Caco-2 (cell line): ENCODE data around the gene CPSF3. TPM values are rescaled to one million over a fixed set of nuclear protein-coding genes. Genes with fewer than 3 reads are reported as not detected.

Source experiments
- BruUV-seq: library from RNA; stranded (reverse); fragments of 400-500 nt; replicated peaks from 2 replicates; lab custom pipeline; 2021; lab: Mats Ljungman, UMichigan
- CTCF ChIA-PET: fragments of 300-600 bp; sonication (Branson Sonifier 250); formaldehyde crosslinking; loops from one replicate; lab custom pipeline; 2022; ENCODE audit warnings: antibody characterized with exemption; lab: Charles Lee
- POLR2A ChIA-PET: fragments of 300-600 bp; sonication (Branson Sonifier 250); formaldehyde crosslinking; loops from one replicate; lab custom pipeline; 2022; ENCODE audit warnings: antibody characterized with exemption; lab: Charles Lee
- DNase-seq, 2 experiments: peaks; one replicate each; pipeline versions ENCODE4 v3.0.0 to v3.0.0-alpha.2; 2020 to 2022
- H3K27me3 ChIP-seq: replicated peaks from 2 replicates; pipeline ENCODE4 v1.6.0; 2011; ENCODE audit warnings: low read length; ENCODE audit not compliant: control insufficient read depth, insufficient read depth
- H3K36me3 ChIP-seq: 2 replicates; pipeline ENCODE4 v1.5.1; 2011; ENCODE audit warnings: low read length; ENCODE audit not compliant: control insufficient read depth, insufficient read depth
- H3K4me1 ChIP-seq: fragments of 250-450 bp; sonication (Bioruptor Pico); 2 replicates; pipeline ENCODE4 v1.5.1; 2020; ENCODE audit warnings: mild to moderate bottlenecking
- H3K4me3 ChIP-seq: 2 replicates; pipeline ENCODE4 v1.5.1; 2011; ENCODE audit warnings: low read depth, mild to moderate bottlenecking, control low read depth, low read length
- H3K9me3 ChIP-seq: fragments of 250-450 bp; sonication (Bioruptor Pico); 2 replicates; pipeline ENCODE4 v1.5.1; 2020; ENCODE audit warnings: mild to moderate bottlenecking, moderate library complexity
- H3K27ac Mint-ChIP-seq: one replicate; pipeline ENCODE4 v1.8.0; 2022; ENCODE audit warnings: mixed read lengths; ENCODE audit not compliant: unreplicated experiment
- H3K27me3 Mint-ChIP-seq: one replicate; pipeline ENCODE4 v1.8.0; 2022; ENCODE audit warnings: mixed read lengths; ENCODE audit not compliant: insufficient read depth, unreplicated experiment
- H3K36me3 Mint-ChIP-seq: one replicate; pipeline ENCODE4 v1.8.0; 2022; ENCODE audit warnings: mild to moderate bottlenecking, mixed read lengths; ENCODE audit not compliant: insufficient read depth, unreplicated experiment
- H3K4me1 Mint-ChIP-seq: one replicate; pipeline ENCODE4 v1.8.0; 2022; ENCODE audit warnings: low read depth, mixed read lengths; ENCODE audit not compliant: unreplicated experiment
- H3K4me3 Mint-ChIP-seq: one replicate; pipeline ENCODE4 v1.8.0; 2022; ENCODE audit warnings: mild to moderate bottlenecking, moderate library complexity, mixed read lengths; ENCODE audit not compliant: unreplicated experiment
- H3K9me3 Mint-ChIP-seq: one replicate; pipeline ENCODE4 v1.8.0; 2022; ENCODE audit warnings: mixed read lengths; ENCODE audit not compliant: unreplicated experiment
- intact Hi-C: fragments of 100-400 bp; cut with micrococcal nuclease; formaldehyde crosslinking; loops from one replicate; pipeline ENCODE4 v1.10.0; 2022; ENCODE audit not compliant: unreplicated experiment
- total RNA-seq: library from RNA; stranded (reverse); gene quantifications from 2 replicates; pipeline ENCODE4 v1.2.3, GENCODE V29; 2022
- TF ChIP-seq, protein P1 (sequence below), 2 experiments: fragments of 200-600 bp in 1 of 2; IDR thresholded peaks; 1 replicate in 1 of 2; 2 replicates in 1 of 2; pipeline versions ENCODE4 v1.5.1 to v1.8.0; 2011 to 2022; ENCODE audit warnings: antibody characterized with exemption in 1 of 2, control low read depth in 1 of 2, inconsistent platforms in 1 of 2, low read depth in 1 of 2, low read length in 1 of 2, mild to moderate bottlenecking in 1 of 2, moderate library complexity in 1 of 2; ENCODE audit not compliant: insufficient read depth in 1 of 2, severe bottlenecking in 1 of 2, unreplicated experiment in 1 of 2

CPSF3 gene
- total RNA-seq, 1 experiment from 2014 or later = 95.0 TPM

GRCh38 chr2:9416267-9416961 lies 7.0 kb upstream of the CPSF3 start:
- no peaks in the 10 kb centered on the region for H3K27me3 ChIP-seq
- BruUV-seq = no TSS peak
- no peaks in the 10 kb centered on the region for H3K27me3 Mint-ChIP-seq
- H3K9me3 ChIP-seq = no peaks in the 10 kb centered on the region
- H3K36me3 ChIP-seq = no peaks in the 10 kb centered on the region; the same call in 1 of the 2 replicates
- peaks cover 8% of the 10 kb centered on the region for H3K4me1 Mint-ChIP-seq
- no peaks in the 10 kb centered on the region for H3K9me3 Mint-ChIP-seq
- ChIA-PET CTCF (no interaction called here), POLR2A (no interaction called here)
- no peak overlapping the region for H3K4me3 ChIP-seq
- H3K27ac Mint-ChIP-seq = peak overlapping the region; percentile 16
- no peak overlapping the region for H3K4me3 Mint-ChIP-seq
- no peaks in the 10 kb centered on the region for H3K4me1 ChIP-seq
- peaks cover 34% of the 10 kb centered on the region for H3K36me3 Mint-ChIP-seq
- TF ChIP-seq, protein P1, sequence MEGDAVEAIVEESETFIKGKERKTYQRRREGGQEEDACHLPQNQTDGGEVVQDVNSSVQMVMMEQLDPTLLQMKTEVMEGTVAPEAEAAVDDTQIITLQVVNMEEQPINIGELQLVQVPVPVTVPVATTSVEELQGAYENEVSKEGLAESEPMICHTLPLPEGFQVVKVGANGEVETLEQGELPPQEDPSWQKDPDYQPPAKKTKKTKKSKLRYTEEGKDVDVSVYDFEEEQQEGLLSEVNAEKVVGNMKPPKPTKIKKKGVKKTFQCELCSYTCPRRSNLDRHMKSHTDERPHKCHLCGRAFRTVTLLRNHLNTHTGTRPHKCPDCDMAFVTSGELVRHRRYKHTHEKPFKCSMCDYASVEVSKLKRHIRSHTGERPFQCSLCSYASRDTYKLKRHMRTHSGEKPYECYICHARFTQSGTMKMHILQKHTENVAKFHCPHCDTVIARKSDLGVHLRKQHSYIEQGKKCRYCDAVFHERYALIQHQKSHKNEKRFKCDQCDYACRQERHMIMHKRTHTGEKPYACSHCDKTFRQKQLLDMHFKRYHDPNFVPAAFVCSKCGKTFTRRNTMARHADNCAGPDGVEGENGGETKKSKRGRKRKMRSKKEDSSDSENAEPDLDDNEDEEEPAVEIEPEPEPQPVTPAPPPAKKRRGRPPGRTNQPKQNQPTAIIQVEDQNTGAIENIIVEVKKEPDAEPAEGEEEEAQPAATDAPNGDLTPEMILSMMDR (IDR thresholded peaks at IDR 0.05; ENCODE audit: insufficient read depth in 1 of 2, low read depth in 1 of 2, low read length in 1 of 2, severe bottlenecking in 1 of 2, unreplicated experiment in 1 of 2) = no peak
- intact Hi-C loops = no loop called here
- DNase-seq = no peak

GRCh38 chr2:9416962-9417316 lies 6.5 kb upstream of the CPSF3 start:
- ChIA-PET POLR2A (no interaction called here), CTCF (no interaction called here)
- Mint-ChIP-seq H3K9me3 (no peaks in the 10 kb centered on the region), H3K36me3 (peaks cover 28% of the 10 kb centered on the region), H3K4me3 (no peak overlapping the region), H3K27me3 (no peaks in the 10 kb centered on the region), H3K4me1 (peaks cover 12% of the 10 kb centered on the region), H3K27ac (peak overlapping the region; percentile 16)
- H3K9me3 ChIP-seq = no peaks in the 10 kb centered on the region
- TF ChIP-seq, protein P1 (IDR thresholded peaks at IDR 0.05; ENCODE audit: insufficient read depth in 1 of 2, low read depth in 1 of 2, low read length in 1 of 2, severe bottlenecking in 1 of 2, unreplicated experiment in 1 of 2) = no peak
- no peaks in the 10 kb centered on the region; the same call in 1 of the 2 replicates for H3K36me3 ChIP-seq
- intact Hi-C loops = no loop called here
- H3K27me3 ChIP-seq = no peaks in the 10 kb centered on the region
- no peaks in the 10 kb centered on the region for H3K4me1 ChIP-seq
- no peak for DNase-seq
- H3K4me3 ChIP-seq = no peak overlapping the region
- BruUV-seq = no TSS peak

- Mint-ChIP-seq H3K4me1 (peaks cover 18% of the 10 kb centered on the region), H3K27ac (no peak overlapping the region), H3K9me3 (no peaks in the 10 kb centered on the region), H3K27me3 (no peaks in the 10 kb centered on the region), H3K36me3 (peaks cover 24% of the 10 kb centered on the region), H3K4me3 (no peak overlapping the region)
- TF ChIP-seq, protein P1 (IDR thresholded peaks at IDR 0.05; ENCODE audit: insufficient read depth in 1 of 2, low read depth in 1 of 2, low read length in 1 of 2, severe bottlenecking in 1 of 2, unreplicated experiment in 1 of 2) = no peak
- CTCF ChIA-PET = interaction anchor here (0.7 kb wide), 1 partner anchor 162 kb away, joined by 5 read pairs; no protein-coding TSS in a partner anchor
- Histone ChIP-seq H3K27me3 (no peaks in the 10 kb centered on the region), H3K4me1 (no peaks in the 10 kb centered on the region), H3K36me3 (no peaks in the 10 kb centered on the region; the same call in 1 of the 2 replicates), H3K4me3 (no peak overlapping the region), H3K9me3 (no peaks in the 10 kb centered on the region)
- no TSS peak for BruUV-seq
- intact Hi-C loops = no loop called here
- POLR2A ChIA-PET = no interaction called here
- DNase-seq = no peak
Measured at GRCh38 chr2:9417725-9418124, 5.7 kb upstream of the CPSF3 start.
